CD4-positive, alpha-beta T cell treated with Interleukin-10 for 1 hour (primary cell): Measurements from ENCODE around the gene NPIPA5.
A peak's percentile ranks its signal among the peaks of the same experiment; 100 is the strongest.
"Not testable (repeated sequence)": the region's sequence is repeated elsewhere in the genome, so short reads cannot be mapped to it uniquely, and the experiment has no call there.

Experiments used
- DNase-seq: peaks from one replicate; pipeline ENCODE4 v3.0.0-alpha.2; 2020

The NPIPA5 gene

GRCh38 chr16:15378194-15378593 is at the start of gene NPIPA5:
Gene NPIPA5, minus strand, starts transcription at chr16:15378294. Its CDS starts 0 bp downstream, at chr16:15378294.
- not testable (repeated sequence) for DNase-seq

- peak; percentile 59 for DNase-seq
Observed at GRCh38 chr16:15427648-15428239, 49.6 kb upstream of the NPIPA5 start.

GRCh38 chr16:15426796-15427195 is 48.7 kb upstream of the NPIPA5 start:
- no peak for DNase-seq

GRCh38 chr16:15425861-15426260 is 47.8 kb upstream of the NPIPA5 start:
- DNase-seq: no peak

- DNase-seq: no peak
Observed at GRCh38 chr16:15422222-15422621, 44.1 kb upstream of the NPIPA5 start.

GRCh38 chr16:15421696-15422095 is 43.6 kb upstream of the NPIPA5 start:
- not testable (repeated sequence) for DNase-seq

GRCh38 chr16:15418206-15418605 is 40.1 kb upstream of the NPIPA5 start:
- no peak for DNase-seq

- no peak for DNase-seq
Observed at GRCh38 chr16:15417197-15417596, 39.1 kb upstream of the NPIPA5 start.

GRCh38 chr16:15415511-15415985 is 37.5 kb upstream of the NPIPA5 start:
- DNase-seq: no peak

- not testable (repeated sequence) for DNase-seq
Observed at GRCh38 chr16:15409476-15409875, 31.4 kb upstream of the NPIPA5 start.

- not testable (repeated sequence) for DNase-seq
Observed at GRCh38 chr16:15407756-15408155, 29.7 kb upstream of the NPIPA5 start.

- DNase-seq: no peak
Observed at GRCh38 chr16:15404792-15405191, 26.7 kb upstream of the NPIPA5 start.

- not testable (repeated sequence) for DNase-seq
Observed at GRCh38 chr16:15404091-15404490, 26.0 kb upstream of the NPIPA5 start.

- no peak for DNase-seq
Observed at GRCh38 chr16:15403392-15403995, 25.4 kb upstream of the NPIPA5 start.

- DNase-seq: no peak
Observed at GRCh38 chr16:15401972-15402371, 23.9 kb upstream of the NPIPA5 start.

- not testable (repeated sequence) for DNase-seq
Observed at GRCh38 chr16:15400314-15400713, 22.2 kb upstream of the NPIPA5 start.

GRCh38 chr16:15399317-15399716 is 21.2 kb upstream of the NPIPA5 start:
- no peak for DNase-seq

- DNase-seq: no peak
Observed at GRCh38 chr16:15398618-15399316, 20.7 kb upstream of the NPIPA5 start.

GRCh38 chr16:15396948-15397594 is 19.0 kb upstream of the NPIPA5 start:
- DNase-seq: no peak

GRCh38 chr16:15396509-15396829 is 18.4 kb upstream of the NPIPA5 start:
- DNase-seq: not testable (repeated sequence)

- not testable (repeated sequence) for DNase-seq
Observed at GRCh38 chr16:15395631-15396508, 17.8 kb upstream of the NPIPA5 start, which contains the start of gene MPV17L. Gene MPV17L, plus strand, starts transcription at chr16:15395754. Its CDS starts 144 bp downstream, at chr16:15395898.

- not testable (repeated sequence) for DNase-seq
Observed at GRCh38 chr16:15393025-15393424, 14.9 kb upstream of the NPIPA5 start.
